Glomerular visceral epithelial cell (primary cell): ENCODE data around the gene NOB1.

Experiments used
- DNase-seq: peaks from one replicate; pipeline ENCODE4 v3.0.0-alpha.2; 2016; ENCODE audit errors: extremely low spot score

NOB1 gene

DNA sequence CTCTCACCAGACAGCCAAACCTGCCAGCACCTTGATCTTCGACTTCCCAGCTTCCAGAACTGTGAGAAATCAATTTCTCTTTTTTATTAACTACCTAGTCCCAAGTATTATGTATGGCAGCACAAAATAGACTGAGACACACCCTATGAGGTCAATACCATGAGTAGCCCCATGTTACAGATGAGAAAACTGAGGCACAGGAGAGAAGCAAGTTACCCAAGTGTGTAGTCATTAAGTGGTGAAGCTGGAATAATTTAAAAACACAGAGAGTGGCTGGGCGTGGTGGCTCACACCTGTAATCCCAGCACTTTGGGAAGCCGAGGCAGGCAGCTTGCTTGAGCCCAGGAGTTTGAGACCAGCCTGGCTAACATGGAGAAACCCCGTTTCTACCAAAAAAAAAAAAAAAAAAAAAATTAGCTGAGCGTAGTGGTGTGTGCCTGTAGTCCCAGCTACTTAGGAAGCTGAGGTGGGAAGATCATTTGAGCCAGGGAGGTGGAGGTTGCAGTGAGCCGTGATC, 33.2 kb downstream of the NOB1 start:
- DNase-seq = no peak

DNA sequence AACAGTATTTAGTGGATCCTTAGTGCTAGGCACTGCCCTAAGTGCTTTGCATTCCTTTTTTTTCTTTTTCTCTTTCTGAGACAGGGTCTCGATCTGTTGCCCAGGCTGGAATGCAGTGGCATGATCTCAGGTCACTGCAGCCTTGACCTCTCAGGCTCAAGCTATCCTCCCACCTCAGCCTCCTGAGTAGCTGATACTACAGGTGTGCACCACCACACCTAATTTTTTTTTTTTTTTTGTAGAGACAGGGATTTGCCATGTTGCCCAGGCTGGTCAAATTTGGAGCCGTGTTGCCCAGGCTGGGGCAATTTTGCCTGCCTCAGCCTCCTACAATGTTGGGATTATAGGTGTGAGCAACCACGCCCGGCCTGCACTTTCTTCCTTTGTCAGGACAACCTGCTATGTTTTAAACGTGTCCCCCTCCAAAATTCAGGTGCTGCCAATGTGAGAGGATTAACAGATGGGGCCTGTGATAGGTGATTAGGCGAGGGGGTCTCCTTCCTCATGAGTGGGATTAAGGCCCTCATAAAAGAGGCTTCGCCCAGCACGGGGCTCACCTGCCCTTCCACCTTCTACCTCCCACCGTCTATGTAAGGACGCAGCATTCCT, 33.8 kb downstream of the NOB1 start:
- DNase-seq = no peak

DNA sequence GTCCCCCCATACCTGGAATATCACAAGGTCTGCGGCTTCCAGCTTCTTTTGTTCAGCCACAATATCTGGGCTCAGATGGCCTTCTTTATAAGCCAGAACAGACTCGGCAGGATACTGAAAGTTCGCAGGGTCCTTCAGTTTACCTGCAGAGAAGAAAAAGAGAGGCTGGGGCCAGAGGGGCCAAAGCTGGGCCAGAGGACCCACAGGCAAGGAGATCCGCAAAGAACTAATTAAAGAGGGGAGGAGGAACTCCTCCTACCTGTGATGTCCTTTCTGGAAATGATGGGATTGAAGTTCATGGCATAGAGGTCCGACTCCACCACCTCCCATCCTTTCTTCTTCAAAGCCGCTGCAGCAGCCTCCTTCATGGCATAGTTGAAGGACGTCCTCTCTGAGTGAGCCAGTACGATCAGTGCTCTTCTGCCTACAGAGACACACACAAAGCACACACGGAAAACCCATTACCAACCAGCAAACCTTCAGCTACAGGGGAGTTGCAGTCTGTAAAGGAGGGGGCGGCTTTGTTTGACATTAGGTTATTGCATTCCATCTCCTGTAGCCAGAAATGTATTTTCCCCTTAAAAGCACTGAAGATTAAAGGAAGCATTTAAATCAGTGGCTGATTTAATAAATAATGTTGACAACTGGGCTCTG, 36.5 kb downstream of the NOB1 start:
- no peak for DNase-seq

DNA sequence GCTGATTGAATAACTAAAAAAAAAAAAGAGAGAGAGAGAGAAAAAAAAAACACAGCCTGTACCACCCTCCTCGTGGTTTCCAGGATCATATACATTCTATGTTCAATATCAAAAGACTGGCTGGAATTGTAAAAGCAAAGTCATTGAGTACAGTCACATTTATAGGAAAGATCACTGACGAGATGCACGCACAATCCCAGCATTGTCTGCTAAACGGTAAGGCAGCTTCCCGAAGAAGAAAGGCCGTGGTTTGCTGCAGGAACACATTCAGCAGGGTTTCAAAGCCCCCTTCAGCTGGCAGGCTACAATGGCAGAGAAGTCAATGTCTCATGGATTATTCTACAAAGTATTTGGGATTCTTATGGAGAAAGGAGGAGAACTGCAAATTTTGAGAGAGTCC, 37.7 kb downstream of the NOB1 start:
- no peak for DNase-seq

DNA sequence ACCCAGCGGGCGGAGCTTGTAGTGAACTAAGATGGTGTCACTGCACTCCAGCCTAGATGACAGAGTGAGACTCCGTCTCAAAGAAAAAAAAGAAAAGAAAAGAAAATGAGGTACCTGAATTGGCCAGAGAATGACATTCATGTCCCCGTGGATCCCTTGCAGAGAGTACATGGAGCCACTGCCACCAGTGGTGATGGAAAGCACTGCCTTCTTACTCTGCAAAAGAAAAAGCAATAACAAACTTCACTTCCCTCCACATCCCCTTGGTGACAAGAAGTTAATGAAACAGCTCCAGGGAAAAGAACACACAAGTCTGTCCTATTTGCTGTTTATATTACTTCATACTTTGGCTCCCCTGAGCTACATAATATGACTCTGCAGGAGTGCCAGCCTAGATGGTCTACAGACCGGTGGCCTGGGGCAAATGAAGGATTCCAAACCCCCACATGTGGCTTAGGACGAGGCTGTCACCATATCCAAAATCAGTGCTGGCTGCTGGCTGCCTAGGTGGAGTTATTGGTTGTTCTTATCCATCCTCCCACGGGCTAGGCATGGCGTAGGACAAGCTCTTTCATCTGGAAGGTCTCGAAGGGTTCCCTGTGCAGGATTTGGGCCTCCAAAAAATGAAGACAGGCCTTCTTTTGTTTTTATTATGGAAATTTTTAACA, 41.7 kb downstream of the NOB1 start:
- DNase-seq = no peak

DNA sequence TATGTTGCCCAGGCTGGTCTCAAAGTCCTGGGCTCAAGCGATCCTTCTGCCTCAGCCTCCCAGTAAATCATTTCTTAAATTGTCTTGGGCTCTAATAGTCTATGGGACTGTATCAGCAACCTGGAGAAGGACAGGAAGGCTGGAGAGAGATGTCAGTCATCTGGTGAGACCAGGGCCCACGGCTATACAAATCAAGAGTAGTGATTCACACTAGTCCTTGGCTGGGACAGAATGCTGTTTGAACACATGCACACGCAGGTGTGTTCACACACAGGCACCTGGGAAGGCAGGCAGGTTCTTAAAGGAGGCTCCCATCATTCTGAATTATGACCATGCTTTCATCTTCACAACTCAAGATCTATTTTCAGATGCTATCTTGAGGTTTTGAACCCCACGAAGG, 42.4 kb downstream of the NOB1 start:
- DNase-seq = no peak

DNA sequence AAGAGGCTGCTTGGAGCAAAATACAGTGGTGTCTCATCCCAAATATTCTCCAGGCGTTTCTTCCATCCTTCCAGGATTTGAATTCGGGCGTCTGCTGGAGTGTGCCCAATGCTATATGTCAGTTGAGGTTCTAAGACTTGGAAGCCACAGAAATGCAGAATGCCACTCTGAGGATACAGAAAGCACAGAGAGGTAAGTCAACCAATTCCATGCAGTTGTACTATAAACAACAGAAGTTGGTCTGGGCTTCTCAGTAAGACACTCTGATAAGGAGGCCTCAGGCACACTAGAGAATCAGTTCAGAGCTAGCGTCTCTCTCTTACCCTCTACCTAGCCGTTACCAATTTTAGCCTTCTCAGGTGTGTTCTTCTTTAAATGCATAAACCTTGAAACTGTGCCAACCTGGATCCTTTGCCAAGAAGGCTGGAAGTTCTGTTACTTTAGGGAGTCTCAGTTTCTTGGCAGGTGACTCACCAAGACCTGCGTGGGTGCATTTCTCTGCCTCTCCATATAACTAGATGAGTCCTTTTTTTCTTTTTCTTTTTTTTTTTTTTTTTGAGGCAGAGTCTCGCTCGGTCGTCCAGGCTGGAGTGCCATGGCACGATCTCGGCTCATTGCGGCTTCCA, 43.5 kb downstream of the NOB1 start:
- peak; percentile 42 for DNase-seq

DNA sequence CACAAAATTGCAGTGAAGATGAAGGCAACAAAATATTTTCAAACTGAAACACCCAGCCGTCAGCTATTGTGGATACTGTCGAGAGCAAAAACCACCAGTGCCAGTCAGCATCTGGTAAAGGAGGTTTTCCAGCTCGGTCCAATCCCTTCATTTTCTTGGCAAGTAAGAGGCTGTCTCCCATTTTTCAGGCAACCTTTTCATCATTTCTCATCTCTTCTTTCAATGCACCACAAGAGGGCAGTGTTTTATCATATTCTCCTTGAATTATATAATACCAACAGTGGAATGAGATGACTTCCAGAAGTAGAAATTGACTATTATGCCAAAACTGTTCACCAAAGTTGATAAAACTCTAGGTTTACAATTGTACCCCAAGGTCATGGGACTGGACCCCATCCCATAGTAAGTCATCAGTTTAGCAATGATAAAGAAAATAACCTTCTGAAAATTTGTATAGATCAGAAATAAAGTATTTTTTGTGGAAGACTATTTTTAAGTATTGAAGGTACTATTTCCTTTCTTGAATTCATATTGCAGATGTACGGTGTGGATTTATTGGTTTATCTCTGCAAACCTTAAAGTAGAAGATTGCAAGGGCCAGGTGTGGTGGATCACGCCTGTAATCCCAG, 45.2 kb downstream of the NOB1 start:
- DNase-seq = peak; percentile 56

DNA sequence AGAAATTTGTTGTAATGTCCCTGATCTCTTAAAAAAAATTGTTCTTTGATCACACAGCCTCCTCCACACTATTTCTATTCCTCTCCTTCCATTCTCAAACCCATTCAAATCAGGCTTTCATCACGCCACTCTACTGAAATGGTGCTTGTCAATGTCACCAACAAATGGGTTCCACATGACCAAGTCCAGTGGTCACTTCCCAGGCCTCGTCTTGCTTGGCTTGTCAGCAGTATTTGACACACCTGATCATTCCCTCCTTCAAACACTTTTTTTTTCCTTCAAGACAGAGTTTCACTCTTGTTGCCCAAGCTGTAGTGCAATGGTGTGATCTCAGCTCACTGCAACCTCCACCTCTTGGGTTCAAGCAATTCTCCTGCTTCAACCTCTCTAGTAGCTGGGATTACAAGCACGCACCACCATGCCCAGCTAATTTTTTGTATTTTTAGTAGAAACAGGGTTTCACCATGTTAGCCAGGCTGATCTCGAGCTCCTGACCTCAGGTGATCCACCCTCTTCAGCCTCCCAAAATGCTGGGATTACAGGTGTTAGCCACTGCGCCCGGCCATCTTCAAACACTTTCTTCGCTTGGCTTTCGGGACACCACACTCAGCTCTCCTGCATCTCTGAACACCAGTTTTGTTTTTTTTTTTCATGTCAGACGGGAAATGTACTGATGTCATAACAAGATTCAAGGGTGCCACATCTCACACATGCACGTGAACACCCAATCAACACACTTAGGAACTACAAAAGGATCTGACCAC, 46.6 kb downstream of the NOB1 start:
- no peak for DNase-seq

DNA sequence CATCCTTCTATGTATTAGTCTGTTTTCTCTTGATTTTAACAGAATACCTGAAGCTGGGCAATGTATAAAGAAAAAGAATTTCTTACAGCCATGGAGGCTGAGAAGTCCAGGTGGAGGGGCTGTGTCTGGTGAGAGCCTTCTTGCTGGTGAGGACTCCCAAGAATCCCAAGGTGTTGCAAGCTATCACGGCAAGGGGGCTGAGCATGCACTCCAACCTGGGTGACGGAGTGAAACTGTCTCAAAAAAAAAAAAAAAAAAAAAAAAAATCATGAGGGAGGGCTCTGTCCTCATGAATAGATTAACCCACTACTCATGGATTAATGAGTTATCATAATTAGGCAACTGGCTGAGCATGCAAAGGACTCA, 47.8 kb downstream of the NOB1 start:
- DNase-seq = no peak

DNA sequence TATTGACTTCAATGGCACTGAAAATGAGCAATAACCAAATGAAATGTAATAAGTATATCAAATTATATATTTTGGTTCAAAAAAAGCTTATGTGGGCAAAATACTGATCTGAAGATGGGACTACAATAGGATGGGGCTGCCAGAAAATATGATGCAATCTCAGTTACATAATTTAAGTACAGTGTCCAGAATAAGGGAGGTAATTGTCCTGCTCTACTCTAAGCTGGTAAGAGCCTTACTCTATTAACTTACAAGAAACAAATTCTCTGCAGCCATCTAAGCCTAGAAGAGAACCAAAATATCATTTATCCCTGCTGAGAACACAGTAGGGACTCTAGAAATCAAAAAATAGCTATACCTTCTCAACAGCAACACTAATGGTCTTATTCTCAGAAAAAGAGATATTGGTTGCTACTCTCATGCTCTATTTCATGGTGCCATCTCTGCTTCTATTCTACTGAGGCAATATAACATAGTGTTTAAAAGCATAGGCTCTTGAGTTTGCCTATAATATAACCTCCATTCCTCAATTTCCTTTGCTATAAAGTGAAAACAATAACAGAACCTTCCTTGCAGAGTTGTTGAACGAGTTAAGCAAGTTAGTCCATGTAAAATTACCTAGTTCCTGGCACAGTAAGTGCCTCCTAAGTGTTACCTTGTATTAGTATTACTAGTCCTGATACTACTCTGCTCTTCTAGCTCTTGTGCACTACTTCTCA, 48.3 kb downstream of the NOB1 start:
- no peak for DNase-seq

DNA sequence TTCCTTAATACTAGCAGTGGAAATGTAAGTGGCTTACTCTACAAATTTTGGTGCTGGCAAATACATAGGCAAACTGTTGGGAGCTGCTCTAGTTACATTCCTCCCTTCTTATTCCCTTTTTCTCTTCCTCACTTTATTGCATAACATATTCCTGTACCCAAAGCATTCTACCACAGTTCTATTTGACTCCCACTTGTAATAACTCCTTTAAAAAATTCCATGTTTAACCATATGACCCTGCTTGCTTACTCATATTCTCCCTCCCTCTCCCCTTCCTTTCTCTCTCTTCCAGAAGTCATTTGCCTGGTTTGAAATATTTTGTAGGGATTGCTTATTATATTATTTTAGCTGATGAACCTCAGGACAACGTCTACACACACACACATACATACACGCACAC, 51.1 kb downstream of the NOB1 start:
- DNase-seq = no peak

DNA sequence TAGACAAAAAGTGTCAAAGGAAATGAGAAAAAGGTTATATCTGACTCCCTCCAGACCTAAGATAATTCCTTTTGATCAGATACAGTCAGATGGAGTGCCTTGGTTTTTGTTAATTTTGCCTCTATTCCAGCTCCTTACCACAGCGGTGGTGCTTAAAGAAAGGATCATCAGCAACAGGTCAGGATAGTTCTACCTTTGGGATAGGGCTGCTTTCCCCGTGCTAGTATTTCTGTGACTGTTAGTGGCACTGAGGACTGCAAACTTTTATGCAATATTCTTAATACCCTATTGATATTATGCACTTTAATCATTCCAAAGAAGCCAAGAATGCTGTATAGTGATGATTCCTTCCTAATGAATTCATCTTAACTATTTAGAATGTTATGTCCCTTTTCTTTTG, 52.9 kb downstream of the NOB1 start:
- no peak for DNase-seq

DNA sequence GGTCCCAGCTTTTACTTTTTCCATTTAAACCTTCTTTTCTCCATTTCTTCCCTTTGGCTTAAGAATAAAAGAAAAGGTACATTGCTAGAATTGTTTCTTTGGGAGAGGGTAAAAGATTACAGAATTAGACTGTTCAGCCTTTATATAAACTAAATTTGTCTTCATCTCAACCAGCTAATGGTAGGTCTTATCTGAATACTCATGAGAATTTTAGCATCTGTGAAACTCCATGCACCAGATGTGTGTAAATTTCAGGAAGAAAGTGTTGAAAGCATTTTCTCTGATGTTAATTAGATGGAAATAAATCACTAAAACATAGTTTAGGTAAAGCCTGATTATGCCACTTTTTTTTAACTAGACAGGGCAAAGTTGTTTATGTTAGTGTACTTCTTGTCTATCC, 53.3 kb downstream of the NOB1 start:
- DNase-seq = no peak

DNA sequence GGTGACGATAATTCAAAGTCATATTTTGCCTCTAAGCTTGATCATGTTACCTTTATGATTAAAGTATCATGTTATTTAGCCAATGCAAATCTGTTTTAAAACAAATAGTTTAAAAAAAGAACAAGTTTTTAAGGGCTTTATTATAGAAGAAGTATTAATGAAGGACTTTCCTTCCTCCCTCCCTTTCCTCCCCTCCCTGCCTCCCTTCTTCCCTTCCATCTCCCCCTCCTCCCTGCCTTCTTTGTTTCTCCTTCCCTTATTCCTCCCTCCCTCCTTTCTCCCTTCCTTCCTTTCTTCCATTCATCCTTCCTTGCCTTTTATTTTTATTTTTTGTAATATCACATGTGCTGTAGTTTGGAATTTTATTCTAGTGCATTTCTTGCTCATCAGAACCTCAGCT, 54.8 kb downstream of the NOB1 start:
- DNase-seq = no peak

DNA sequence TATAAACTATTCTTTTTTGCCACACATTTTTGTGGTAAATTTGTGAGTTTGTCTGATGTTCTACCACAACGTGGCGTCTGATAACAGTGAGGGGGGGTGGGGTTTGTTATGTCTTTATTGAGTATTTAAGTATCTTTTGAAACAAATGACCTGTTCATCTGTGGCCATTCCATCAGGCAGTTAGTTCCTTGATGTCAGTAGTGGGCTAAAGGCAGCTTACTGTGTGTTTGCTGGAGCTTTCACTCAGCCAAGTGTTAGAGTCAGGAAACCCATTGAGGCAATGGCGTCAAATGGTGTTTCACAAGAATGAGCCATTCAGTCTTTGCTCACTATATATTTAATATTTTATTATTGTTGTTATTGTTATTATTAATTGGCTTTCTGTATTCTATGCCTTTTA, 56.3 kb downstream of the NOB1 start:
- no peak for DNase-seq

DNA sequence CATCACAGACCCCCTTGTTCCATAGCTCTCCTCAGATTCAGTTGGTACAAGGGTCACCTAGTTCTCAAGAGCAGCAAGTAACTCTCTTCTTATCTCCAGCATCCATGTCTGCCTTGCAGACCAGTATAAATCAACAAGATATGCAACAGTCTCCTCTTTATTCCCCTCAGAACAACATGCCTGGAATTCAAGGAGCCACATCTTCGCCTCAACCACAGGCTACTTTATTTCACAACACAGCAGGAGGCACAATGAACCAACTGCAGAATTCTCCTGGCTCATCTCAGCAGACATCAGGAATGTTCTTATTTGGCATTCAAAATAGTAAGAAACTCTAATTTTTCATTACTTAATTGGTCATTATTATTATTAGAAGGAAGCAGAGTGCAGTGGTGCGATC, 60.8 kb downstream of the NOB1 start:
- no peak for DNase-seq

DNA sequence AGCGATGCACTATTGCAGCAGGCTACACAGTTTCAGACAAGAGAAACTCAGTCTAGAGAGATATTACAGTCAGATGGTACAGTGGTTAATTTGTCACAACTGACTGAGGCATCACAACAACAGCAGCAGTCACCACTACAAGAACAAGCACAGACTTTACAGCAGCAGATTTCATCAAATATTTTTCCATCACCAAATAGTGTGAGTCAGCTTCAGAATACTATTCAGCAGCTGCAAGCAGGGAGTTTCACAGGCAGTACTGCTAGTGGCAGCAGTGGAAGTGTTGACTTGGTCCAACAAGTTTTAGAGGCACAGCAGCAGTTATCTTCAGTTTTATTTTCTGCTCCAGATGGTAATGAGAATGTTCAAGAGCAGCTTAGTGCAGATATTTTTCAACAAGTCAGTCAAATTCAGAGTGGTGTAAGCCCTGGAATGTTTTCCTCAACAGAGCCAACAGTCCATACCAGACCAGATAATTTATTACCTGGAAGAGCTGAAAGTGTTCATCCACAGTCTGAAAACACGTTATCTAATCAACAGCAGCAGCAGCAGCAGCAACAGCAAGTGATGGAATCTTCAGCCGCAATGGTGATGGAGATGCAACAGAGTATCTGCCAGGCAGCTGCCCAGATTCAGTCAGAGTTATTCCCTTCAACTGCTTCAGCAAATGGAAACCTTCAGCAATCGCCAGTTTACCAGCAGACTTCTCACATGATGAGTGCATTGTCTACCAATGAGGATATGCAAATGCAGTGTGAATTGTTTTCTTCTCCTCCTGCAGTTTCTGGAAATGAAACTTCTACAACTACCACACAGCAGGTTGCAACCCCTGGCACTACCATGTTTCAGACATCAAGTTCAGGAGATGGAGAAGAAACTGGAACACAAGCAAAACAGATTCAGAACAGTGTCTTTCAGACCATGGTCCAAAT, 62.5 kb downstream of the NOB1 start:
- no peak for DNase-seq
